GM10266 (cell line): ENCODE measurements around the gene PDRG1.

Experiments used
- DNase-seq: peaks from one replicate; pipeline ENCODE4 v3.0.0; 2012; ENCODE audit errors: extremely low spot score
- TF ChIP-seq, protein P1 (sequence below): IDR thresholded peaks from 2 replicates; pipeline ENCODE4 v1.5.1; 2012; ENCODE audit warnings: mild to moderate bottlenecking, low read depth; ENCODE audit not compliant: control insufficient read depth, insufficient read depth; ENCODE audit errors: missing control alignments

PDRG1 gene

GRCh38 chr20:31966991-31967655 is 15.3 kb upstream of the PDRG1 start:
- TF ChIP-seq, protein P1, sequence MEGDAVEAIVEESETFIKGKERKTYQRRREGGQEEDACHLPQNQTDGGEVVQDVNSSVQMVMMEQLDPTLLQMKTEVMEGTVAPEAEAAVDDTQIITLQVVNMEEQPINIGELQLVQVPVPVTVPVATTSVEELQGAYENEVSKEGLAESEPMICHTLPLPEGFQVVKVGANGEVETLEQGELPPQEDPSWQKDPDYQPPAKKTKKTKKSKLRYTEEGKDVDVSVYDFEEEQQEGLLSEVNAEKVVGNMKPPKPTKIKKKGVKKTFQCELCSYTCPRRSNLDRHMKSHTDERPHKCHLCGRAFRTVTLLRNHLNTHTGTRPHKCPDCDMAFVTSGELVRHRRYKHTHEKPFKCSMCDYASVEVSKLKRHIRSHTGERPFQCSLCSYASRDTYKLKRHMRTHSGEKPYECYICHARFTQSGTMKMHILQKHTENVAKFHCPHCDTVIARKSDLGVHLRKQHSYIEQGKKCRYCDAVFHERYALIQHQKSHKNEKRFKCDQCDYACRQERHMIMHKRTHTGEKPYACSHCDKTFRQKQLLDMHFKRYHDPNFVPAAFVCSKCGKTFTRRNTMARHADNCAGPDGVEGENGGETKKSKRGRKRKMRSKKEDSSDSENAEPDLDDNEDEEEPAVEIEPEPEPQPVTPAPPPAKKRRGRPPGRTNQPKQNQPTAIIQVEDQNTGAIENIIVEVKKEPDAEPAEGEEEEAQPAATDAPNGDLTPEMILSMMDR, result no peak
- peak; percentile 21 for DNase-seq

DNA sequence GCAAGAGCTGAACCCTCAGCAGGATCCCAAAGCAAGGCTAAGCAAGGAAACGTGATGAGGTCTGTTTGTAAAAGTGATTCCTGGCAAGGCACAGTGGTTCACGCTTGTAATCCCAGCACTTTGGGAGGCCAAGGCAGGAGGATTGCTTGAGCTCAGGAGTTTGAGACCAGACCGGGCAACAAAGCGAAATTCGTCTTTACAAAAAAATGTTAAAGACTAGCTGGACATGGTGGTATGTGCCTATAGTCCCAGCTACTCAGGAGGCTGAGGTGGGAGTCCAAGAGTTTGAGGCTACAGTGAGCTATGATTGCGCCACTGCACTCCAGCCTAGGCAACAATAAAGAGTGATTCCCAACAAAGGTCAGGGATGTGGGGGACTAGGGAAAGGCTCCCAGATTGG is 12.0 kb upstream of the PDRG1 start:
- TF ChIP-seq, protein P1, result no peak
- DNase-seq, result no peak

DNA sequence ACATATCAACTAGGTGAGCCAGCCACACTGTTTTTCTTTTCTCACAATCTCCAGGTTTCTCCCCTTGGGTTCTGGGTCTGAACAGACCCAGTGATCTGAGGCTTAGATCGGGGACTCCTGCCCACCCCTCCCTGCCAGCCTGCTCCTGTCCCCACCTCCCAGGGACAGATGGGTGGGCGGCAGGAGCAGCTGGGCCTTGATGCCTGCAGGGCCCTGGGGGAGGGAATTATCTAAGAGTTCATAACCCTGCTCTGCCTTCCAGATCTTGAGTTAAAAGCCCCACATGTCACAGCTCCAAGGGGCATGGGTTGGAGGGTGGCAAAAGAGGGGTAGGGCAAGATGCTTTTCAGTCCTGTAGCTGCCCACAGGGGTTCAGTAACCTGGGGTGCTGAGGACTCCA is 10.9 kb upstream of the PDRG1 start:
- TF ChIP-seq, protein P1, result no peak
- DNase-seq, result no peak

- TF ChIP-seq, protein P1, result no peak
- no peak for DNase-seq
Measured at GRCh38 chr20:31956556-31957526, 5.0 kb upstream of the PDRG1 start.

DNA sequence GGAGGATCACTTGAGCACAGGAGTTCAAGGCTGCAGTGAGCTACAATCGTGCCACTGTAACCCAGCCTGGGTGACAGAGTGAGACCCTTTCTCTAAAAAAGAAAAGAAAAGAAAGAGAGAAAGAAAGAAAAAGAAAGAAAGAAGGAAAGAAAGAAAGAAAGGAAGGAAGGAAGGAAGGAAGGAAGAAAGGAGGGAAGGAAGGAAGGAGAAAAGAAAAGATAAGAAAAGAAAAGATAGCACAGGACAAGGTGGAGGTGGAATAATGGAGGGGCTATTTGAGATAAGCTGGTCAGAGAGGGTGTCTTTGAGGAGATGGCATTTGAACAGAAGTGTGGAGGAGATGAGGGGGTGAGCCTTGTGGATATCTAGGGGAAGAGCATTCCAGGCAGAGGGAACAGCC is 2.7 kb upstream of the PDRG1 start:
- TF ChIP-seq, protein P1, result no peak
- DNase-seq, result no peak

GRCh38 chr20:31953556-31954148 is 1.8 kb upstream of the PDRG1 start:
- no peak for DNase-seq
- TF ChIP-seq, protein P1, result no peak
